SK-N-SH (cell line): ENCODE results near the gene ABHD15. TPM values are rescaled to one million over a fixed set of nuclear protein-coding genes. Genes with fewer than 3 reads are reported as not detected.

Source experiments
- CTCF ChIA-PET: fragments of 300-600, 350-600 bp; formaldehyde crosslinking; extraction: SDS; loops from one replicate; lab custom pipeline; 2021; lab: Yijun Ruan, JAX
- POLR2A ChIA-PET: fragments of 350-600 bp; sonication (Branson Sonifier 250); formaldehyde crosslinking; extraction: SDS; loops from one replicate; lab custom pipeline; 2020; ENCODE audit warnings: antibody characterized with exemption, inconsistent platforms; lab: Yijun Ruan, JAX
- DNase-seq: peaks from one replicate; pipeline ENCODE4 v3.0.0; 2012
- H2AFZ ChIP-seq: fragments of 200-600 bp; sonication (generic); 2 replicates; pipeline ENCODE4 v1.8.1; 2016; ENCODE audit warnings: antibody characterized with exemption, mild to moderate bottlenecking, low read depth
- H3F3A ChIP-seq: fragments of 200-600 bp; sonication (generic); replicated peaks from 2 replicates; pipeline ENCODE3; 2016; ENCODE audit warnings: antibody characterized with exemption, mild to moderate bottlenecking; ENCODE audit not compliant: insufficient read depth
- H3K27ac ChIP-seq, 2 experiments: fragments of 200-500 bp in 1 of 2; fragments of 200-600 bp in 1 of 2; sonication (Bioruptor generic) in 1 of 2; sonication (generic), shearing (Covaris generic) in 1 of 2; 2 replicates each; pipeline versions ENCODE4 v1.5.1 to v1.6.1; 2014 to 2016; ENCODE audit warnings: low read depth in 2 of 2, inconsistent platforms in 1 of 2, low read length in 1 of 2, mild to moderate bottlenecking in 1 of 2, mixed read lengths in 1 of 2
- H3K27me3 ChIP-seq: fragments of 200-600 bp; sonication (generic), shearing (Covaris generic); 2 replicates; pipeline ENCODE4 v1.6.1; 2016; ENCODE audit warnings: mixed run types; ENCODE audit not compliant: insufficient read depth
- H3K36me3 ChIP-seq, 2 experiments: fragments of 200-500 bp in 1 of 2; fragments of 200-600 bp in 1 of 2; sonication (Bioruptor generic) in 1 of 2; sonication (generic) in 1 of 2; replicated peaks in 1 of 2; 2 replicates each; pipeline versions ENCODE3 to v1.5.1; 2014 to 2016; ENCODE audit warnings: low read length in 1 of 2, mild to moderate bottlenecking in 1 of 2; ENCODE audit not compliant: insufficient read depth in 2 of 2, control insufficient read depth in 1 of 2
- H3K4me1 ChIP-seq, 2 experiments: fragments of 200-500 bp in 1 of 2; fragments of 200-600 bp in 1 of 2; sonication (Bioruptor generic) in 1 of 2; sonication (generic), shearing (Covaris generic) in 1 of 2; 2 replicates each; pipeline versions ENCODE4 v1.5.1 to v1.6.1; 2014 to 2016; ENCODE audit warnings: low read depth in 1 of 2, low read length in 1 of 2, mixed run types in 1 of 2; ENCODE audit not compliant: insufficient read depth in 2 of 2, control insufficient read depth in 1 of 2
- H3K4me2 ChIP-seq: fragments of 200-600 bp; sonication (generic), shearing (Covaris generic); 2 replicates; pipeline ENCODE4 v1.6.1; 2017; ENCODE audit warnings: mixed run types
- H3K4me3 ChIP-seq, 2 experiments: fragments of 200-500 bp in 1 of 2; fragments of 200-600 bp in 1 of 2; sonication (Bioruptor generic) in 1 of 2; sonication (generic), shearing (Covaris generic) in 1 of 2; 2 replicates each; pipeline versions ENCODE4 v1.5.1 to v1.8.1; 2014 to 2016; ENCODE audit warnings: low read depth in 2 of 2, inconsistent platforms in 1 of 2, low read length in 1 of 2, mild to moderate bottlenecking in 1 of 2, mixed read lengths in 1 of 2, moderate library complexity in 1 of 2
- H3K79me2 ChIP-seq: fragments of 200-600 bp; sonication (generic); 2 replicates; pipeline ENCODE4 v1.8.1; 2017; ENCODE audit warnings: mild to moderate bottlenecking; ENCODE audit not compliant: insufficient read depth
- H3K9ac ChIP-seq: fragments of 200-600 bp; sonication (generic); 2 replicates; pipeline ENCODE4 v1.6.1; 2017; ENCODE audit warnings: mixed run types
- H3K9me2 ChIP-seq: fragments of 200-600 bp; sonication (generic); 2 replicates; pipeline ENCODE4 v1.6.1; 2017; ENCODE audit warnings: mixed run types
- H3K9me3 ChIP-seq: fragments of 200-600 bp; sonication (generic); 2 replicates; pipeline ENCODE4 v1.6.1; 2017; ENCODE audit warnings: mixed run types, mild to moderate bottlenecking, moderate library complexity
- H4K20me1 ChIP-seq: fragments of 200-600 bp; sonication (generic); 2 replicates; pipeline ENCODE4 v1.6.1; 2017; ENCODE audit warnings: mild to moderate bottlenecking, mixed run types; ENCODE audit not compliant: insufficient read depth
- CTCF ChIP-seq: fragments of 200-600 bp; sonication (generic); IDR thresholded peaks from 2 replicates; pipeline ENCODE4 v1.6.1; 2017; ENCODE audit warnings: antibody characterized with exemption, mild to moderate bottlenecking, moderate library complexity
- ELF1 ChIP-seq: IDR thresholded peaks from 2 replicates; pipeline ENCODE4 v1.4.0; 2012
- GABPA ChIP-seq: IDR thresholded peaks from 2 replicates; pipeline ENCODE4 v1.4.0; 2012; ENCODE audit warnings: low read depth, mild to moderate bottlenecking
- GATA2 ChIP-seq: sonication (generic); formaldehyde crosslinking; IDR thresholded peaks from 2 replicates; pipeline ENCODE4 v1.5.0; 2020; ENCODE audit warnings: mild to moderate bottlenecking, missing genetic modification reagents
- MXI1 ChIP-seq: IDR thresholded peaks from 2 replicates; pipeline ENCODE4 v1.6.1; 2012; ENCODE audit warnings: mild to moderate bottlenecking, low read depth, low read length, improper control_type of control experiment
- NRF1 ChIP-seq: IDR thresholded peaks from 2 replicates; pipeline ENCODE4 v1.6.1; 2012; ENCODE audit warnings: low read depth, mild to moderate bottlenecking, low read length
- POLR2AphosphoS5 ChIP-seq: IDR thresholded peaks from 2 replicates; pipeline ENCODE4 v1.6.1; 2012; ENCODE audit warnings: low read depth, low read length
- RCOR1 ChIP-seq: fragments of 150-350 bp; IDR thresholded peaks from 2 replicates; pipeline ENCODE4 v1.6.1; 2017; ENCODE audit warnings: antibody characterized with exemption, low read length
- RFX5 ChIP-seq: IDR thresholded peaks from 2 replicates; pipeline ENCODE4 v1.6.1; 2012; ENCODE audit warnings: mild to moderate bottlenecking, improper control_type of control experiment, low read length
- RXRA ChIP-seq: IDR thresholded peaks from 2 replicates; pipeline ENCODE4 v1.4.0; 2012; ENCODE audit warnings: low read depth, mild to moderate bottlenecking, borderline replicate concordance
- SIN3A ChIP-seq: IDR thresholded peaks from 2 replicates; pipeline ENCODE4 v1.6.1; 2012; ENCODE audit warnings: low read depth, mild to moderate bottlenecking, low read length, moderate library complexity, borderline replicate concordance
- SMC3 ChIP-seq: IDR thresholded peaks from 2 replicates; pipeline ENCODE4 v1.6.1; 2012; ENCODE audit warnings: low read depth, low read length, improper control_type of control experiment
- TCF12 ChIP-seq: IDR thresholded peaks from 2 replicates; pipeline ENCODE4 v1.4.0; 2012
- TEAD4 ChIP-seq: IDR thresholded peaks from 2 replicates; pipeline ENCODE4 v1.4.0; 2012; ENCODE audit warnings: mild to moderate bottlenecking, borderline replicate concordance; ENCODE audit not compliant: insufficient read depth
- WGBS: methylation state at CpG from one replicate; pipeline ENCODE4 v1.1.6; 2017; ENCODE audit warnings: low lambda C conversion rate; 5-methylcytosine and 5-hydroxymethylcytosine counted together
- polyA plus RNA-seq, 3 experiments: library from polyadenylated mRNA; depleted of rRNA; stranded (reverse); fragments of >200 nt; gene quantifications; 2 replicates each; pipeline ENCODE4 v1.2.3, GENCODE V29; 2012
- TF ChIP-seq, protein P1 (sequence below): IDR thresholded peaks from 2 replicates; pipeline ENCODE4 v1.4.0; 2012; ENCODE audit warnings: low read depth
- TF ChIP-seq, protein P2 (sequence below): IDR thresholded peaks from 2 replicates; pipeline ENCODE4; 2012
- TF ChIP-seq, protein P3 (sequence below): IDR thresholded peaks from 2 replicates; pipeline ENCODE4 v1.6.1; 2012; ENCODE audit warnings: mild to moderate bottlenecking, low read depth, low read length, moderate library complexity

ABHD15 gene
- polyA plus RNA-seq, 1 of the 3 experiments (the other 2 are of a cell fraction): 7.0 TPM

DNA sequence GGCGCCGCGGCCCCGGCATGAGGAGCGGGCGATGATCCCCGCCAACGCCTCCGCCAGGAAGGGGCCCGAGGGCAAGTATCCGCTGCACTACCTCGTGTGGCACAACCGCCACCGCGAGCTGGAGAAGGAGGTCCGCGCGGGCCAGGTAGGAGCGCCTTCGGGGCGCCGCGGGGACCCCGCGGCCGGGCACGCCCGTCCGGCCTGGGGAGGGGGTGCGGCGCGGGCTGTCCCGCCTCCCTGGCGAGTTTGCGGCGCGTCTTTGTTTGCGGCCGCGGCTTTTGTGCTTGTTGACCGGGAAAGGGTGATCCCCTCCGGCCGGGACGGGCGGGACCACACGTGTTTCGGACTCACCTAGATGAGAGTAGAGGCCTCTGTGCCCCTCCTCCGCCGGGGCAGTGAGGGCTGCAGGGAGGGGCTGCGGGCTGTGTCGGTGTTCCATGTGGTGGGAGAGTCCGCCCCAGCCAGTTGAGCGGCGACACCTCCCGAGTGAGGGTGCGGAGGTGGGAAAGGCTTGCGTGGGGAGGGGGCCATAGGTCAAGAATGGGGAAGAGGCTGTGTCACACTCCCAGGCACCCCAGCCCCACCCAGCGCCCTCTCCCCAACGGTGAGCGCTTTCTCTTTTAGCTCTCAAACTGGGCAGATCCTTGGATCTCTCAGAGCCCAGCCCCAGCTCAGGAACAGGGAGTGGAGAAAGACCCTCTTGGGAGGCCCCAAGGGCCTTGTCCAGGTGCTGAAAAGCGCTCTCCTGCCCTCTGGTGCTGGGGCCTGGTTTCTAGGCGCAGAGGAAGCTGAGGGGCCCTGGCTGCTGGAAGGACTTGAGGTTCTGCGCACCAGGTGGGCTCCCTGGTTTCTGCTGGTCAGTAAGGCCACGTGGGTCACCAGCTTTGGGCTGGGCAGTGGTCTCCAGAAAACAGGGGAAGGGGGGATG, 27.0 kb upstream of the ABHD15 start:
- no peaks in the 10 kb centered on the region for H3K9me2 ChIP-seq
- H3K4me3 ChIP-seq: peak overlapping the region; percentile 65 to 89
- no peaks in the 10 kb centered on the region for H3K9me3 ChIP-seq
- DNase-seq: no peak
- TF ChIP-seq CTCF (peak; percentile 36), RXRA (no peak), RCOR1 (no peak), POLR2AphosphoS5 (no peak), TEAD4 (no peak), SIN3A (peak; percentile 96), GATA2 (CRISPR knock-in tag) (no peak), TCF12 (no peak), GABPA (no peak), RFX5 (no peak), NRF1 (no peak), MXI1 (peak; percentile 35; the same call in 1 of the 2 replicates), SMC3 (no peak), ELF1 (no peak)
- TF ChIP-seq, protein P1, sequence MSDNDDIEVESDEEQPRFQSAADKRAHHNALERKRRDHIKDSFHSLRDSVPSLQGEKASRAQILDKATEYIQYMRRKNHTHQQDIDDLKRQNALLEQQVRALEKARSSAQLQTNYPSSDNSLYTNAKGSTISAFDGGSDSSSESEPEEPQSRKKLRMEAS: peak; percentile 40; the same call in 1 of the 2 replicates
- TF ChIP-seq, protein P2, sequence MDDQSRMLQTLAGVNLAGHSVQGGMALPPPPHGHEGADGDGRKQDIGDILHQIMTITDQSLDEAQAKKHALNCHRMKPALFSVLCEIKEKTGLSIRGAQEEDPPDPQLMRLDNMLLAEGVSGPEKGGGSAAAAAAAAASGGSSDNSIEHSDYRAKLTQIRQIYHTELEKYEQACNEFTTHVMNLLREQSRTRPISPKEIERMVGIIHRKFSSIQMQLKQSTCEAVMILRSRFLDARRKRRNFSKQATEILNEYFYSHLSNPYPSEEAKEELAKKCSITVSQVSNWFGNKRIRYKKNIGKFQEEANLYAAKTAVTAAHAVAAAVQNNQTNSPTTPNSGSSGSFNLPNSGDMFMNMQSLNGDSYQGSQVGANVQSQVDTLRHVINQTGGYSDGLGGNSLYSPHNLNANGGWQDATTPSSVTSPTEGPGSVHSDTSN: no peak
- TF ChIP-seq, protein P3, sequence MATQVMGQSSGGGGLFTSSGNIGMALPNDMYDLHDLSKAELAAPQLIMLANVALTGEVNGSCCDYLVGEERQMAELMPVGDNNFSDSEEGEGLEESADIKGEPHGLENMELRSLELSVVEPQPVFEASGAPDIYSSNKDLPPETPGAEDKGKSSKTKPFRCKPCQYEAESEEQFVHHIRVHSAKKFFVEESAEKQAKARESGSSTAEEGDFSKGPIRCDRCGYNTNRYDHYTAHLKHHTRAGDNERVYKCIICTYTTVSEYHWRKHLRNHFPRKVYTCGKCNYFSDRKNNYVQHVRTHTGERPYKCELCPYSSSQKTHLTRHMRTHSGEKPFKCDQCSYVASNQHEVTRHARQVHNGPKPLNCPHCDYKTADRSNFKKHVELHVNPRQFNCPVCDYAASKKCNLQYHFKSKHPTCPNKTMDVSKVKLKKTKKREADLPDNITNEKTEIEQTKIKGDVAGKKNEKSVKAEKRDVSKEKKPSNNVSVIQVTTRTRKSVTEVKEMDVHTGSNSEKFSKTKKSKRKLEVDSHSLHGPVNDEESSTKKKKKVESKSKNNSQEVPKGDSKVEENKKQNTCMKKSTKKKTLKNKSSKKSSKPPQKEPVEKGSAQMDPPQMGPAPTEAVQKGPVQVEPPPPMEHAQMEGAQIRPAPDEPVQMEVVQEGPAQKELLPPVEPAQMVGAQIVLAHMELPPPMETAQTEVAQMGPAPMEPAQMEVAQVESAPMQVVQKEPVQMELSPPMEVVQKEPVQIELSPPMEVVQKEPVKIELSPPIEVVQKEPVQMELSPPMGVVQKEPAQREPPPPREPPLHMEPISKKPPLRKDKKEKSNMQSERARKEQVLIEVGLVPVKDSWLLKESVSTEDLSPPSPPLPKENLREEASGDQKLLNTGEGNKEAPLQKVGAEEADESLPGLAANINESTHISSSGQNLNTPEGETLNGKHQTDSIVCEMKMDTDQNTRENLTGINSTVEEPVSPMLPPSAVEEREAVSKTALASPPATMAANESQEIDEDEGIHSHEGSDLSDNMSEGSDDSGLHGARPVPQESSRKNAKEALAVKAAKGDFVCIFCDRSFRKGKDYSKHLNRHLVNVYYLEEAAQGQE: peak; percentile 99
- H3K36me3 ChIP-seq: no peaks in the 10 kb centered on the region
- WGBS: 3% methylated on average over 9 of the region's 64 CpGs
- peaks cover 4% of the 10 kb centered on the region; the same call in 1 of the 2 replicates for H4K20me1 ChIP-seq
- H3F3A ChIP-seq: peaks cover 29% of the 10 kb centered on the region
- H3K9ac ChIP-seq: peak overlapping the region; percentile 63; the same call in 1 of the 2 replicates
- ChIA-PET CTCF (interaction anchor here (0.6 to 5.0 kb wide), 16 partner anchors 12 to 641 kb away, joined by 3 to 123 read pairs (median 4); partner anchors contain the start of genes ABHD15 and TP53I13), POLR2A (interaction anchor here (1.0 kb wide), 1 partner anchor 338 kb away, joined by 5 read pairs; no protein-coding TSS in a partner anchor)
- peaks cover 34 to 66% of the 10 kb centered on the region in 2 experiments for H3K4me1 ChIP-seq
- no peaks in the 10 kb centered on the region for H3K27me3 ChIP-seq
- peak overlapping the region; percentile 65; the same call in 1 of the 2 replicates for H2AFZ ChIP-seq
- peaks cover 20% of the 10 kb centered on the region for H3K79me2 ChIP-seq
- peak overlapping the region in 1 of 2 experiments; percentile 91; a peak in 2 of 4 replicates for H3K27ac ChIP-seq
- peak overlapping the region; percentile 93 for H3K4me2 ChIP-seq
